ENCODE results near the gene EVA1C. TPM values are rescaled to one million over a fixed set of nuclear protein-coding genes. Genes with fewer than 3 reads are reported as not detected.
"Not testable (repeated sequence)": the region's sequence is repeated elsewhere in the genome, so short reads cannot be mapped to it uniquely, and the experiment has no call there.

Gene EVA1C
- polyA plus RNA-seq, 1 donor: 2.1 TPM

- not testable (repeated sequence) for DNase-seq (ENCODE audit: low read depth)
Measured at GRCh38 chr21:32530809-32531208, 118.3 kb downstream of the EVA1C start.

DNA sequence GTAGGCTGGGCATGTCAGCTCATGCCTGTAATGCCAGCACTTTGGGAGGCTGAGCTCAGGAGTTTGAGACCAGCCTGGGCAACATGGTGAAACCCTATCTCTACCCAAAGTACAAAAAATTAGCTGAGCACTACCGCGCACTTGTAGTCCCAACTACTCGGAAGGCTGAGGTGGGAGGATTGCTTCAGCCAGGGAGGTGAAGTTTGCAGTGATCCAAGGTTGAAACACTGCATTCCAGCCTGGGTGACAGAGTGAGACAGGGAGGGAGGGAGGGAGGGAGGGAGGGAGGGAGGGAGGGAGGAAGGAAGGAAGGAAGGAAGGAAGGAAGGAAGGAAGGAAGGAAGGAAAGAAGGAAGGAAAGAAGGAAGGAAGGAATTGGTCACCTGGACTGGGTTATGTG, 119.1 kb downstream of the EVA1C start:
- not testable (repeated sequence) for DNase-seq (ENCODE audit: low read depth)

GRCh38 chr21:32532636-32533035, 120.1 kb downstream of the EVA1C start:
- DNase-seq (ENCODE audit: low read depth): no peak

DNA sequence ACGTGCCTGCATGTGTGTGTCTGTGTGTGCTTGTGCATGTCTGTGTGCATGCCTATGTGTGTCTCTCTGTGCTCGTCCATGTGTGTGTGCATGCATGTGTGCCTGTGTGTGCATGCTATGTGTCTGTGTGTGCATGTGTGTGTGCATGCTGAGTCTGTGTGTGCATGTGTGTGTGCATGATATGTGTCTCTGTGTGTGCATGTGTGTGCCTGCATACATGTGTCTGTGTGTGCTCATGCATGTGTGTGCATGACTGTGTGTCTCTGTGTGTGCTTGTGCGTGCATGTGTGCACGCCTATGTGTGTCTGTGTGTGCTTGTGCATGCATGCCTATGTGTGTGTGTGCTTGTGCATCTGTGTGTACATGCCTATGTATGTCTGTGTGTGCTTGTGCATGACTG, 120.5 kb downstream of the EVA1C start:
- no peak for DNase-seq (ENCODE audit: low read depth)

DNA sequence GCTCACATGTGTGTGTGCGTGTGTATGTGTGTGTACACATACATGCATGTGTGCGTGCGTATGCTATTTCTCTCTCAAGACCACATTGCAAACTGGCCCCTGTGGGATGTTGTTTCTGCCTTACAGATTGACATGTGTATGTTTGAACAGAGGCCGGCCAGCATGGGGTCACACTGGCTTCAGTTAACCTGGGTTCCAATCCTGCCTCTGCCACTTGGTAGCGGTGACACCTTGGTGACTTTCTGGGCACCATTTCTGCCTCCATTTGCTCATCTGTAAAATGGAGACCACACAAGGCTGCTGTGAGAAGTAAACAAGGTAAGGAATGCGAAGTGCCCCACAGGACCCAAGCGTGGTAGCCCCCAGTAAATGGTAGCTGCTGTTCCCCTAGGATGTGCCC, 121.1 kb downstream of the EVA1C start:
- no peak for DNase-seq (ENCODE audit: low read depth)

DNA sequence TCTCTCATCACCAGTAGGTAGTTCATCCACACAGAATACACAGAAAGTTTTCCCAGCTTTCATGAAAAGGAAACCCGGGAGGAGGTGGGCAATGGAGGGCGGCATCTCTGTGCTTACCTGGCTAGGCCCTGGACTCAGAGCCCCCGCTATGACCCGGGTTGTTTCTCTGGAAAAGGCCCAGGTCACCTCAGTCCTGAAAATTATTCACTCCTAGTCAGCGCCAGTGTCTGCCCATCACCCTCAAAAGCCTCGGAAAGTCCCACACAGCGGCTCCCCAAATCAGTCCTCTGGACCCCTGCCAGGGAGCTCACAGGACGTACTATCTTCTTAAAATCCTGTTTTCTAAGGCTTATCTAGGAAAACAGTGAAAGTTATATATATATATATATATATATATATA, 121.6 kb downstream of the EVA1C start:
- no peak for DNase-seq (ENCODE audit: low read depth)

DNA sequence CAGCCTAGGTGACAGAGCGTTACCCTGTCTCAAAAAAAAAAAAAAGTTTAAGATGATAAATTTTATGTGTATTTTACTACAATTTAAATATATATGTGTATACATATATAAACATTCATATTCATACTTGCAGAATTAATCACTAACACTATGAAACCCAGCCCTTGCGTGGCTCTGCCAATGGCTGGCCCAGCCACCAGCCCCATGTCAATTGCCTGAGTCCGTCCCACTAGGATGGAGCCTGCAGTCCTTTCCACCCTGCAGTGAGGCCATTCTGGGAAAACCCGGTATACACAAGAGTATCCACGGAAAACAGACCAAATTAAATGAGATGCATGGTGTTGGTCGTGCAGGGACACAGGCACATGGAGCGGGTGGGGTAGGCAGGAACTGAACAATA, 123.1 kb downstream of the EVA1C start:
- DNase-seq (ENCODE audit: low read depth): no peak

- no peak for DNase-seq (ENCODE audit: low read depth)
Measured at GRCh38 chr21:32537569-32537881, 125.0 kb downstream of the EVA1C start.

GRCh38 chr21:32538147-32538792, 125.8 kb downstream of the EVA1C start:
- no peak for DNase-seq (ENCODE audit: low read depth)

GRCh38 chr21:32539378-32539777, 126.9 kb downstream of the EVA1C start:
- no peak for DNase-seq (ENCODE audit: low read depth)

DNA sequence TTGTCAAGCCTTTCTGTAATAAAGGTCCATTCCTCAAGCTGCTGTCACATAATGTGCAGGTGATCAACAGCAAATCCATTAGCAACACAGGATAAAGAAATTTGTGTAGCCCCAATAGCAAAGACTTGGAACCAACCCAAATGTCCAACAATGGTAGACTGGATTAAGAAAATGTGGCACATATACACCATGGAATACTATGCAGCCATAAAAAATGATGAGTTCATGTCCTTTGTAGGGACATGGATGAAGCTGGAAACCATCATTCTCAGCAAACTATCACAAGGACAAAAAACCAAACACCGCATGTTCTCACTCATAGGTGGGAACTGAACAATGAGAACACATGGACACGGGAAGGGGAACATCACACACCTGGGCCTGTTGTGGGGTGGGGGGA, 130.6 kb downstream of the EVA1C start:
- DNase-seq (ENCODE audit: low read depth): not testable (repeated sequence)

DNA sequence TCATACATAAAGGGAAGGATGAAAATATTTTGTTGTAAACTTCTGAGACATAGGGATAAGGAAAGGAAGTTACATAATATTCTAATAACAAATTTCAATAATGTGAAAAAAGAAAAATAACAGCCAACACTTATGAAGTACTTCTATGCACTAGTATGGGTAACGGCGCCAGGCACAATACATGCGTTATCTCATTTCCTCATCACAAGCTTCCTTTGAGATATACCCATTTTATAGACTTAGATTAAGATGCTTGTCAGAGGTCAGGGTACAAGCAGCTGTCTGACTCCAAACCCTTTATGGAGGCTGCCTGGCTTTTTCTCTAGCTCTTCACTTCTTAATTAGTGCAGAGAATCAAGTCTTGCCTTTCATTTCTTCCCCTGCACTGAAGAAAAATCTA, 131.5 kb downstream of the EVA1C start:
- DNase-seq (ENCODE audit: low read depth): no peak

DNA sequence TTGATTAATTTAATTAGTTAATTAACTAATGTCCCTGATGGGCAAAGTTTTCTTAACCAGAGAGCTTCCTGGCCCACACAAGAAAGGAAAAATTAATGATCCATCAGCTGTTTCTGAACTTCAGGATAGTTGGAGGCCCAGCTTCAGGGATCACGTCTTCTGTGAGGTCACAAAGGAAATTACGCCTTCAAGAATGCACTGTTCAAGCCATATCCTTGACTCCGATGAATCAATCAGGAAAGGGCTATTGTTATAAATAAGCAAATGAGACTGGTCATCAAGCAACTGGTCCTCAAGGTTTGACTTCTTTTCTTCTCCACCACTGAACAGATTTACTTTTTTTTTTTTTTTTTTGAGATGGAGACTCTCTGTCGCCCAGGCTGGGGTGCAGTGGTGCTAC, 132.2 kb downstream of the EVA1C start:
- DNase-seq (ENCODE audit: low read depth): no peak

- no peak for DNase-seq (ENCODE audit: low read depth)
Measured at GRCh38 chr21:32545948-32546441, 133.5 kb downstream of the EVA1C start.

DNA sequence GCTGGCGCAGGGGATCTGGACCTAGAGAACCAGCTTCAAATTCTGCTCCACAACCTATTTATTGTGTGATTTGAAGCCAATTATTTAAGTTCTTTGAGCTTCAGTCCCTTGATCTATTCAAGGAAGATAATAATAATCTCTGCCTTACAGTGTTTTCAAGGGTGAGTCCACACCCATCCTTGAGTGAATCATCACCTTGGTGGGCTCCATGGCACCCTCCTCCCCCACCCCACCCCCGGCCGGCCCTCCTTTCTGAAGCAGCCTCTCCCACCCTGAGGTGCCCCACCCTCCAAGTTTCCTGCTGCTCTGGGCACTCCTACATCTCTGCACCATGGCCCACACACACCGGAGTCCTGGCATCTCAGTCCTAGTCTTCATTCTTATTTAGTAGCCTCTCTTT, 134.5 kb downstream of the EVA1C start:
- no peak for DNase-seq (ENCODE audit: low read depth)

- no peak for DNase-seq (ENCODE audit: low read depth)
Measured at GRCh38 chr21:32548978-32549377, 136.5 kb downstream of the EVA1C start.

DNA sequence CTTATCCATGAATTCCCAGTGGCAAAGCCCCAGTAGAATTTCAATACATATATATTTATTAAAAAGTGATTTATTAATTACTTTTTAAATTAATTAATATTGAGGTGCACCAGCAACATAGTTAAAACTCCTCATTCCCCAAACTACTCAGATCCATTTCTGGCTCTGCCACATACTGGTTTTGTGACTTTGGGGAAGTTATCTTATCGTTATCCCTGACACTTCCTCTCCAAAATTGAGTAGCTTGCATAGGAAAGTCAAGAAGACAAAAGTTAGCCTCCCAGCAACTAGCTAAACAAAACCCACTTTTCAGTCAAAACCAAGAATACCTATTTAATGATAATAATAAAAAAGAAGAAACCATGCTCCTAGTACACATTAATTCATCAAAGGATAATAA, 136.9 kb downstream of the EVA1C start:
- no peak for DNase-seq (ENCODE audit: low read depth)

DNA sequence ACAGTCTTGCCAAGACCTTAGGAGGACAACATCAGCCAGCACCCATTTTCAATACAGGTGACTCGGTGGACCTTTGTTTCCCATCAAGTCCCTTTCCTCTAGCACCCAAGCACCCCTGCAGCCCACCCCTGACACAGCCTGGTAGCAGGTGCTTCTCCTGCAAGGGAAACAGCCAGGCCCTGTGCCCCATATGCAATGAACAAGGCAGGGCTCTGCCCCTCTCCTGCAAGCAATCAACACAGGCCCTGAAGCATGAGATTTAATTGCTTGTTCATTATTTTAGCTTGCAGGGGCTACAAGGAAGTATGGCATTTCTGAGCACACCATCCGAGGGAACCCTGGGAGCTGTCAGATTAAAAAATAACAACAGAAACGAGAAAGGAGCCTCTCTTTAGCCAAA, 137.4 kb downstream of the EVA1C start:
- no peak for DNase-seq (ENCODE audit: low read depth)

GRCh38 chr21:32554832-32555638, 142.5 kb downstream of the EVA1C start:
- no peak for DNase-seq (ENCODE audit: low read depth)

GRCh38 chr21:32558106-32558505, 145.6 kb downstream of the EVA1C start:
- no peak for DNase-seq (ENCODE audit: low read depth)

- no peak for DNase-seq (ENCODE audit: low read depth)
Measured at GRCh38 chr21:32559006-32559610, 146.6 kb downstream of the EVA1C start.

- no peak for DNase-seq (ENCODE audit: low read depth)
Measured at GRCh38 chr21:32560896-32561295, 148.4 kb downstream of the EVA1C start.

DNA sequence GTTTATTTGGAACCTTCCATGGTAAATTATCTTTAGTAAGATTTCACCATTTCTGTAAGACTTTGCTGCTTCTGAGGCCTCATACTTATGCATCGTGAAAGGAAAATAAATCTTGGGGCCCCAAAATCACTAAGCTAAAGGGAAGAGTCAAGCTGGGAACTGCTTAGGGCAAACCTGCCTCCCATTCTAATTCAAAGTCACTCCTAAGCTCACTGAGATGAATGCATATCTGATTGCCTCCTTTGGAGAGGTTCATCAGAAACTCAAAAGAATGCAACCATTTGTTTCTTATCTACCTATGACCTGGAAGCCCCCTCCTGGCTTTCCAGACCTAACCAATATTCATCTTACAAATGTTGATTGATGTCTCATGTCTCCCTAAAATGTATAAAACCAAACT, 149.0 kb downstream of the EVA1C start:
- not testable (repeated sequence) for DNase-seq (ENCODE audit: low read depth)
